K562 (cell line): ENCODE results near the gene NPDC1. TPM values are rescaled to one million over a fixed set of nuclear protein-coding genes. Genes with fewer than 3 reads are reported as not detected.

Source experiments
- HOMEZ ChIP-seq: fragments of 250-450 bp; sonication (Bioruptor Pico); IDR thresholded peaks from 2 replicates; pipeline ENCODE4 v1.4.0; 2020; ENCODE audit warnings: mild to moderate bottlenecking, moderate library complexity
- HSF4 ChIP-seq: fragments of 250-450 bp; sonication (Bioruptor Pico); IDR thresholded peaks from 2 replicates; pipeline ENCODE4 v2.1.2; 2022; ENCODE audit warnings: mild to moderate bottlenecking, moderate library complexity, borderline replicate concordance
- NONO ChIP-seq, 2 experiments: fragments of 200-400 bp in 1 of 2; fragments of 450-650 bp in 1 of 2; formaldehyde crosslinking in 1 of 2; IDR thresholded peaks; 2 replicates each; pipeline ENCODE4 v1.6.1; 2017; ENCODE audit warnings: low read depth in 2 of 2, mild to moderate bottlenecking in 2 of 2, moderate library complexity in 2 of 2, low read length in 1 of 2
- ZBTB40 ChIP-seq, 2 experiments: fragments of 450-650 bp in 1 of 2; sonication (generic) in 1 of 2; formaldehyde crosslinking in 1 of 2; IDR thresholded peaks; 2 replicates each; pipeline versions ENCODE4 v1.7.1 to v1.9.0; 2016 to 2022; ENCODE audit warnings: inconsistent platforms in 1 of 2, mild to moderate bottlenecking in 1 of 2, missing genetic modification reagents in 1 of 2
- polyA plus RNA-seq, 8 experiments: library from polyadenylated mRNA; depleted of rRNA in 4 of 8; stranded (reverse) in 5 of 8; unstranded in 3 of 8; fragments of >200 nt; fragmentation: Nextera tagmentation in 2 of 8; fragmentation: Illumina TruSeq in 1 of 8; extraction: Ambion mirVana in 2 of 8; extraction: Trizol in 1 of 8; gene quantifications; 2 replicates each; pipeline versions ENCODE4 v1.2.1 to v1.2.3, GENCODE V29; 2011 to 2014; ENCODE audit warnings: inconsistent platforms in 1 of 8, missing spikeins in 1 of 8
- total RNA-seq, 7 experiments: library from RNA; depleted of rRNA in 6 of 7; stranded (reverse); fragments of >200 nt in 6 of 7; fragmentation: Illumina TruSeq in 2 of 7; extraction: Trizol in 2 of 7; gene quantifications; 2 replicates each; pipeline versions ENCODE4 v1.2.1 to v1.2.3, GENCODE V29; 2011 to 2021; ENCODE audit warnings: low replicate concordance in 1 of 7
- TF ChIP-seq, protein P1 (sequence below): fragments of 250-450 bp; sonication (Bioruptor Pico); IDR thresholded peaks from 2 replicates; pipeline ENCODE4 v1.4.0; 2020; ENCODE audit warnings: borderline replicate concordance

The NPDC1 gene
- total and polyA plus RNA-seq, 9 of the 15 experiments (the other 6 are each of a cell fraction or from before 2014, with no cell fraction given), result 0.06 to 2.1 (median 0.53) TPM; not detected in 3

GRCh38 chr9:137087409-137087925 lies 41.5 kb upstream of the NPDC1 start (continued):
- TF ChIP-seq ZBTB40 (IDR thresholded peaks at IDR 0.05) (peak; percentile 59; the same call in 1 of the 2 replicates), ZBTB40 (CRISPR knock-in tag; IDR thresholded peaks at IDR 0.05) (no peak), HOMEZ (CRISPR knock-in tag) (no peak), NONO (IDR thresholded peaks at IDR 0.05; ENCODE audit: low read depth in 2 of 2, low read length in 1 of 2) (no peak), HSF4 (no peak)
- TF ChIP-seq, protein P1, sequence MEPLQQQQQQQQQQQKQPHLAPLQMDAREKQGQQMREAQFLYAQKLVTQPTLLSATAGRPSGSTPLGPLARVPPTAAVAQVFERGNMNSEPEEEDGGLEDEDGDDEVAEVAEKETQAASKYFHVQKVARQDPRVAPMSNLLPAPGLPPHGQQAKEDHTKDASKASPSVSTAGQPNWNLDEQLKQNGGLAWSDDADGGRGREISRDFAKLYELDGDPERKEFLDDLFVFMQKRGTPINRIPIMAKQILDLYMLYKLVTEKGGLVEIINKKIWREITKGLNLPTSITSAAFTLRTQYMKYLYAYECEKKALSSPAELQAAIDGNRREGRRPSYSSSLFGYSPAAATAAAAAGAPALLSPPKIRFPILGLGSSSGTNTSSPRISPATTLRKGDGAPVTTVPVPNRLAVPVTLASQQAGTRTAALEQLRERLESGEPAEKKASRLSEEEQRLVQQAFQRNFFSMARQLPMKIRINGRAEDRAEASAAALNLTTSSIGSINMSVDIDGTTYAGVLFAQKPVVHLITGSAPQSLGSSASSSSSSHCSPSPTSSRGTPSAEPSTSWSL (CRISPR knock-in tag), result no peak
